GM12878 (cell line): ENCODE data around the gene SOAT2. TPM values are rescaled to one million over a fixed set of nuclear protein-coding genes. Genes with fewer than 3 reads are reported as not detected.
A peak's percentile ranks its signal among the peaks of the same experiment; 100 is the strongest.

Source experiments
- ATF7 ChIP-seq: fragments of 450-650 bp; IDR thresholded peaks from 2 replicates; pipeline ENCODE4 v1.6.1; 2016; ENCODE audit warnings: low read depth, mild to moderate bottlenecking
- CTCF ChIP-seq, 3 experiments: IDR thresholded peaks in 2 of 3; conservative IDR thresholded peaks in 1 of 3; 2 replicates each; pipeline ENCODE4 v1.5.1; 2011; ENCODE audit warnings: low read depth in 3 of 3, low read length in 3 of 3, mild to moderate bottlenecking in 3 of 3, control low read depth in 2 of 3, moderate library complexity in 2 of 3, inconsistent platforms in 1 of 3, mixed read lengths in 1 of 3; ENCODE audit not compliant: control insufficient read depth in 2 of 3, insufficient read depth in 1 of 3; ENCODE audit errors: extremely low read depth in 1 of 3
- EP300 ChIP-seq, 2 experiments: fragments of 150-350 bp in 1 of 2; IDR thresholded peaks; 2 replicates each; pipeline ENCODE4 v1.6.1; 2011 to 2012; ENCODE audit warnings: low read depth in 2 of 2, low read length in 2 of 2, borderline replicate concordance in 1 of 2, improper control_type of control experiment in 1 of 2, inconsistent platforms in 1 of 2; ENCODE audit not compliant: control insufficient read depth in 1 of 2
- GATAD2B ChIP-seq: fragments of 450-650 bp; conservative IDR thresholded peaks from 2 replicates; pipeline ENCODE4 v1.6.1; 2017; ENCODE audit warnings: low read depth, mild to moderate bottlenecking, moderate library complexity
- IKZF2 ChIP-seq, 2 experiments: fragments of 450-650 bp; IDR thresholded peaks; 2 replicates each; pipeline ENCODE4 v1.6.1; 2017; ENCODE audit warnings: mild to moderate bottlenecking in 2 of 2, moderate library complexity in 2 of 2
- NBN ChIP-seq: fragments of 450-650 bp; IDR thresholded peaks from 2 replicates; pipeline ENCODE4 v1.6.1; 2016
- POLR2AphosphoS5 ChIP-seq: IDR thresholded peaks from 2 replicates; pipeline ENCODE4 v1.6.1; 2011; ENCODE audit warnings: mild to moderate bottlenecking, low read length, inconsistent platforms
- RUNX3 ChIP-seq: IDR thresholded peaks from 2 replicates; pipeline ENCODE4 v1.6.1; 2012; ENCODE audit warnings: low read length, inconsistent platforms
- TAF1 ChIP-seq: IDR thresholded peaks from 2 replicates; pipeline ENCODE4 v1.6.1; 2011; ENCODE audit warnings: mild to moderate bottlenecking, low read depth, low read length, borderline replicate concordance
- TCF12 ChIP-seq: IDR thresholded peaks from 2 replicates; pipeline ENCODE4 v1.6.1; 2011; ENCODE audit warnings: low read depth, mild to moderate bottlenecking, low read length
- ZBTB33 ChIP-seq: fragments of 450-650 bp; IDR thresholded peaks from 2 replicates; pipeline ENCODE4 v1.6.1; 2017; ENCODE audit warnings: mild to moderate bottlenecking
- ZBTB4 ChIP-seq: fragments of 450-650 bp; formaldehyde crosslinking; IDR thresholded peaks from 2 replicates; pipeline ENCODE4 v1.4.0; 2022; ENCODE audit warnings: mild to moderate bottlenecking, moderate library complexity
- ZNF592 ChIP-seq: fragments of 450-650 bp; IDR thresholded peaks from 2 replicates; pipeline ENCODE4 v1.6.1; 2017; ENCODE audit warnings: mild to moderate bottlenecking, moderate library complexity
- polyA plus RNA-seq, 11 experiments: library from polyadenylated mRNA; depleted of rRNA in 4 of 11; unstranded in 6 of 11; stranded (reverse) in 5 of 11; fragments of >200 nt; fragmentation: Nextera tagmentation in 4 of 11; fragmentation: Illumina TruSeq in 1 of 11; extraction: Ambion mirVana in 4 of 11; extraction: Trizol in 1 of 11; gene quantifications; 1 replicate in 1 of 11; 2 replicates in 10 of 11; pipeline versions ENCODE4 v1.2.1 to v1.2.3, GENCODE V29; 2011 to 2016; ENCODE audit warnings: inconsistent platforms in 2 of 11, missing spikeins in 2 of 11, low read depth in 1 of 11
- total RNA-seq, 4 experiments: library from RNA; depleted of rRNA in 3 of 4; stranded (reverse); fragments of >200 nt in 3 of 4; fragmentation: Illumina TruSeq in 1 of 4; extraction: Trizol in 1 of 4; gene quantifications; 2 replicates each; pipeline versions ENCODE4 v1.2.1 to v1.2.3, GENCODE V29; 2013 to 2021
- TF ChIP-seq, protein P1 (sequence below): fragments of 450-650 bp; IDR thresholded peaks from 2 replicates; pipeline ENCODE4 v1.6.1; 2017; ENCODE audit warnings: borderline replicate concordance

The SOAT2 gene
- total and polyA plus RNA-seq, 10 of the 15 experiments (the other 5 are each of a cell fraction or from before 2014, with no cell fraction given): 0.08 to 1.7 (median 0.69) TPM

DNA sequence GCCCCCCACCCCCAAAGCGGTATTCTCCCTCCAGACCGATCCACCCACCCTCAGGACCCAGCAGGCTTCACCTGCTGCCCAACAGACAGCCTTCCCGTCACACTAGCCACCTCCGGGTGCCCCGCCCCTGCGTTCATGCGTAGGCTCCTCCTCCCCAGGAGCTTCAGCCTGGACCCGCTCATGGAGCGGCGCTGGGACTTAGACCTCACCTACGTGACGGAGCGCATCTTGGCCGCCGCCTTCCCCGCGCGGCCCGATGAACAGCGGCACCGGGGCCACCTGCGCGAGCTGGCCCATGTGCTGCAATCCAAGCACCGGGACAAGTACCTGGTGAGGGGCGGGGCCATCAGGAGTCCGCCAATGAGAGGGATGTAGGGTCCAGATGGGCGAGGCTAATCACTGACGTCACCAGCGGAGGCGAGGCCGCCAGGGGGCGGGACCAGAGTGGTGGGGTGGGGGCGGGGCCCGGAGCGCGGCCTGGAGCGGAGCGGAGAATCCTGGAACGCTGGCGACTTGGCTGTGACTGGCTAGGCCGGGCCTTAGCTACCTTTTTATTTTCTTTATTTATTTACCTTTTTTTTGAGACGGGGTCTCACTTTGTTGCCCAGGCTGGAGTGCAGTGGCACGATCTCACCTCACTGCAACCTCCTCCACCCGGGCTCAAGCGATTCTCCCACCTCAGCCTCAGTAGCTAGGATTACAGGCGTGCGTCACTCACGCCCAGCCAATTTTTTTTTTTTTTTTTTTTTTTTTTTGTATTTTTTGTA lies 49.0 kb upstream of the SOAT2 start (continued):
- TF ChIP-seq ZNF592 (no peak), POLR2AphosphoS5 (no peak), EP300 (IDR thresholded peaks at IDR 0.05; ENCODE audit: borderline replicate concordance in 1 of 2, control insufficient read depth in 1 of 2, low read depth in 2 of 2, low read length in 2 of 2) (no peak), ZBTB33 (no peak), GATAD2B (0 out of 2 replicates have a peak, but pooled peaks have one; percentile 18), TCF12 (0 out of 2 replicates have a peak, but pooled peaks have one; percentile 2), RUNX3 (no peak), IKZF2 (IDR thresholded peaks at IDR 0.05) (no peak), ZBTB4 (no peak), CTCF (IDR thresholded peaks at IDR 0.05 in 2 of 3, conservative IDR thresholded peaks at IDR 0.05 in 1 of 3; ENCODE audit: control insufficient read depth in 2 of 3, extremely low read depth in 1 of 3, insufficient read depth in 1 of 3, low read depth in 3 of 3, low read length in 3 of 3) (peak in 1 of 3 experiments; percentile 4; a peak in 1 of 6 replicates), TAF1 (no peak), NBN (0 out of 2 replicates have a peak, but pooled peaks have one; percentile 25), ATF7 (peak; percentile 95)
- TF ChIP-seq, protein P1, sequence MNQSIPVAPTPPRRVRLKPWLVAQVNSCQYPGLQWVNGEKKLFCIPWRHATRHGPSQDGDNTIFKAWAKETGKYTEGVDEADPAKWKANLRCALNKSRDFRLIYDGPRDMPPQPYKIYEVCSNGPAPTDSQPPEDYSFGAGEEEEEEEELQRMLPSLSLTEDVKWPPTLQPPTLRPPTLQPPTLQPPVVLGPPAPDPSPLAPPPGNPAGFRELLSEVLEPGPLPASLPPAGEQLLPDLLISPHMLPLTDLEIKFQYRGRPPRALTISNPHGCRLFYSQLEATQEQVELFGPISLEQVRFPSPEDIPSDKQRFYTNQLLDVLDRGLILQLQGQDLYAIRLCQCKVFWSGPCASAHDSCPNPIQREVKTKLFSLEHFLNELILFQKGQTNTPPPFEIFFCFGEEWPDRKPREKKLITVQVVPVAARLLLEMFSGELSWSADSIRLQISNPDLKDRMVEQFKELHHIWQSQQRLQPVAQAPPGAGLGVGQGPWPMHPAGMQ: no peak
